OCI-LY1 (cell line): ENCODE measurements around the gene VWCE.

Experiments
- H2AFZ ChIP-seq: fragments of 200-600 bp; sonication (generic), shearing (Covaris generic); 2 replicates; pipeline ENCODE4 v1.6.0; 2014; ENCODE audit warnings: antibody characterized with exemption, mild to moderate bottlenecking, low read length
- H3F3A ChIP-seq: fragments of 200-600 bp; sonication (generic), shearing (Covaris generic); 2 replicates; pipeline ENCODE4 v1.6.0; 2014; ENCODE audit warnings: mild to moderate bottlenecking, antibody characterized with exemption, low read length, moderate library complexity; ENCODE audit not compliant: insufficient read depth
- H3K27ac ChIP-seq: fragments of 200-600 bp; sonication (generic); 2 replicates; pipeline ENCODE4 v1.5.1; 2014; ENCODE audit warnings: low read length, mixed run types, mild to moderate bottlenecking, low read depth; ENCODE audit not compliant: poor library complexity, severe bottlenecking
- H3K27me3 ChIP-seq: fragments of 200-600 bp; sonication (generic); 2 replicates; pipeline ENCODE4 v1.6.0; 2014; ENCODE audit warnings: antibody characterized with exemption, mild to moderate bottlenecking, low read length, moderate library complexity; ENCODE audit not compliant: insufficient read depth
- H3K36me3 ChIP-seq: fragments of 200-600 bp; sonication (generic); 2 replicates; pipeline ENCODE4 v1.6.1; 2014; ENCODE audit warnings: mild to moderate bottlenecking, antibody characterized with exemption, low read length, moderate library complexity, mixed read lengths; ENCODE audit not compliant: insufficient read depth
- H3K4me1 ChIP-seq: fragments of 200-600 bp; sonication (generic); 2 replicates; pipeline ENCODE4 v1.5.1; 2014; ENCODE audit warnings: mild to moderate bottlenecking, low read length, moderate library complexity; ENCODE audit not compliant: insufficient read depth, severe bottlenecking
- H3K4me2 ChIP-seq: fragments of 200-600 bp; sonication (generic), shearing (Covaris generic); 2 replicates; pipeline ENCODE4 v1.6.1; 2014; ENCODE audit warnings: low read length
- H3K4me3 ChIP-seq: fragments of 200-600 bp; sonication (generic); 2 replicates; pipeline ENCODE4 v1.5.1; 2014; ENCODE audit warnings: low read length, low read depth, mild to moderate bottlenecking, mixed read lengths; ENCODE audit not compliant: poor library complexity, severe bottlenecking
- H3K79me2 ChIP-seq: fragments of 200-600 bp; shearing (Covaris generic); 2 replicates; pipeline ENCODE4 v1.6.1; 2016; ENCODE audit warnings: mixed run types, low read length, mixed read lengths; ENCODE audit not compliant: insufficient read depth
- H3K9ac ChIP-seq: fragments of 200-600 bp; sonication (generic), shearing (Covaris generic); 2 replicates; pipeline ENCODE4 v1.6.1; 2014; ENCODE audit warnings: mild to moderate bottlenecking, low read length, mixed read lengths
- H3K9me2 ChIP-seq: fragments of 200-600 bp; sonication (generic), shearing (Covaris generic); 2 replicates; pipeline ENCODE4 v1.6.1; 2014; ENCODE audit warnings: low read depth, mild to moderate bottlenecking, low read length, mixed read lengths
- H3K9me3 ChIP-seq: fragments of 200-600 bp; shearing (Covaris generic); 2 replicates; pipeline ENCODE4 v1.6.1; 2014; ENCODE audit warnings: low read length, mixed read lengths
- H4K20me1 ChIP-seq: fragments of 200-600 bp; sonication (generic), shearing (Covaris generic); 2 replicates; pipeline ENCODE4 v1.6.0; 2016; ENCODE audit warnings: mild to moderate bottlenecking, low read length; ENCODE audit not compliant: insufficient read depth
- CTCF ChIP-seq: fragments of 200-600 bp; sonication (generic), shearing (Covaris generic); IDR thresholded peaks from 2 replicates; pipeline ENCODE4 v1.5.1; 2017; ENCODE audit warnings: mild to moderate bottlenecking, antibody characterized with exemption, low read length, moderate library complexity, mixed read lengths
- EZH2 ChIP-seq: fragments of 200-600 bp; sonication (generic), shearing (Covaris generic); IDR thresholded peaks from 2 replicates; pipeline ENCODE4 v1.8.0; 2017; ENCODE audit warnings: borderline replicate concordance, mixed run types, mild to moderate bottlenecking, antibody characterized with exemption, low read length, moderate library complexity, mixed read lengths

Gene VWCE

GRCh38 chr11:61290905-61291690 is 4.0 kb downstream of the VWCE start:
- H3K4me1 ChIP-seq: peaks cover 16% of the 10 kb centered on the region

GRCh38 chr11:61287338-61287977 is 7.7 kb downstream of the VWCE start:
- H3K4me1 ChIP-seq: no peaks in the 10 kb centered on the region
- H3F3A ChIP-seq: no peaks in the 10 kb centered on the region
- H2AFZ ChIP-seq: no peak overlapping the region
- H3K27ac ChIP-seq: no peak overlapping the region
- H3K9ac ChIP-seq: no peak overlapping the region
- H3K9me2 ChIP-seq: no peaks in the 10 kb centered on the region
- H3K4me2 ChIP-seq: no peak overlapping the region
- TF ChIP-seq EZH2 (no peak), CTCF (no peak)
- no peaks in the 10 kb centered on the region; the same call in 1 of the 2 replicates for H3K36me3 ChIP-seq
- H3K27me3 ChIP-seq: peaks cover 5% of the 10 kb centered on the region; the same call in 1 of the 2 replicates
- H3K4me3 ChIP-seq: no peak overlapping the region
- H3K79me2 ChIP-seq: no peaks in the 10 kb centered on the region
- H4K20me1 ChIP-seq: no peaks in the 10 kb centered on the region
- no peaks in the 10 kb centered on the region for H3K9me3 ChIP-seq

More at GRCh38 chr11:61290905-61291690, 4.0 kb downstream of the VWCE start:
- Histone ChIP-seq H4K20me1 (no peaks in the 10 kb centered on the region), H3F3A (no peaks in the 10 kb centered on the region), H3K27me3 (peaks cover 5% of the 10 kb centered on the region; the same call in 1 of the 2 replicates), H3K9me2 (no peaks in the 10 kb centered on the region), H3K27ac (no peak overlapping the region), H3K36me3 (no peaks in the 10 kb centered on the region), H3K79me2 (no peaks in the 10 kb centered on the region), H3K4me2 (no peak overlapping the region), H3K9me3 (no peaks in the 10 kb centered on the region), H3K4me3 (no peak overlapping the region), H2AFZ (no peak overlapping the region), H3K9ac (no peak overlapping the region)
- TF ChIP-seq CTCF (peak; percentile 54), EZH2 (no peak)

- Histone ChIP-seq H3K4me2 (no peak overlapping the region), H3K27me3 (no peaks in the 10 kb centered on the region), H2AFZ (no peak overlapping the region), H3K9ac (no peak overlapping the region), H3K27ac (no peak overlapping the region), H3K79me2 (no peaks in the 10 kb centered on the region), H3F3A (no peaks in the 10 kb centered on the region), H3K4me3 (no peak overlapping the region), H4K20me1 (no peaks in the 10 kb centered on the region), H3K36me3 (no peaks in the 10 kb centered on the region; the same call in 1 of the 2 replicates), H3K4me1 (no peaks in the 10 kb centered on the region), H3K9me3 (no peaks in the 10 kb centered on the region), H3K9me2 (no peaks in the 10 kb centered on the region)
- no peak for TF ChIP-seq EZH2
- no peak for TF ChIP-seq CTCF
Measured at GRCh38 chr11:61283613-61284012, 11.5 kb downstream of the VWCE start.
